AG04450 (cell line): ENCODE measurements around the gene DNAH5. TPM values are rescaled to one million over a fixed set of nuclear protein-coding genes. Genes with fewer than 3 reads are reported as not detected.

Experiments
- CTCF ChIA-PET: fragments of 300-600, 350-600 bp; formaldehyde crosslinking; extraction: SDS; loops from one replicate; lab custom pipeline; 2022; ENCODE audit warnings: antibody characterized with exemption, inconsistent platforms; lab: Charles Lee
- POLR2A ChIA-PET: fragments of 350-600 bp; formaldehyde crosslinking; extraction: SDS; loops from one replicate; lab custom pipeline; 2021; ENCODE audit warnings: antibody characterized with exemption, inconsistent platforms; lab: Yijun Ruan, JAX
- DNase-seq: peaks from one replicate; pipeline ENCODE4 v3.0.0-alpha.2; 2011; ENCODE audit warnings: low read depth, low spot score
- H3K27ac ChIP-seq: one replicate; pipeline ENCODE4 v1.5.1; 2012; ENCODE audit warnings: low read depth, low read length, control low read depth
- H3K27me3 ChIP-seq: one replicate; pipeline ENCODE4 v1.6.0; 2012; ENCODE audit warnings: low read length; ENCODE audit not compliant: control insufficient read depth, insufficient read depth
- H3K4me3 ChIP-seq: 2 replicates; pipeline ENCODE4 v1.5.1; 2011; ENCODE audit warnings: mild to moderate bottlenecking, low read depth, low read length, control low read depth
- H3K9me3 ChIP-seq: 2 replicates; pipeline ENCODE4 v1.5.1; 2012; ENCODE audit warnings: low read length; ENCODE audit not compliant: control insufficient read depth, insufficient read depth
- polyA plus RNA-seq: library from polyadenylated mRNA; depleted of rRNA; stranded (reverse); fragments of >200 nt; gene quantifications from 2 replicates; pipeline ENCODE4 v1.2.3, GENCODE V29; 2011
- TF ChIP-seq, protein P1 (sequence below): IDR thresholded peaks from 2 replicates; pipeline ENCODE4 v1.5.1; 2011; ENCODE audit warnings: low read depth, low read length, control low read depth, inconsistent platforms

DNAH5 gene
- polyA plus RNA-seq, 1 experiment: 12.4 TPM

DNA sequence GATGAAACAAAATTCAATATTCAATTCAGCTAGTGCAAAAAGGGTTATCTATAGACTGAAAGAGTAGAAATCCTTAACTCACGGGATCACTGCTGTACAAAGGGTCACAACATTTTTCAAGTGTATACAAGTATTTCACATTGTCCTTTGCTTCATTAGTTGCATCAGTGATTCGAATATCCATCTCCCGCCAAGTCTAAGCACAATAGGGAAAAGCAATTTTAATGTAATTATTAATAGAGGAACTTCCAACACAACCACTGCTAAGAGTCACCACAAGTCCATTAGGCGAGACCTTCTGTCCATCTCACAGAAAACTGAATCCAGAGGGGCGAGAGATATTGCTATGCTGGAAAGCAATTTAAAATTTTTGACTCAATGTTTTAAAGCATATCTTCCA is 27.4 kb downstream of the DNAH5 start:
- H3K4me3 ChIP-seq: no peak overlapping the region
- H3K27me3 ChIP-seq: no peaks in the 10 kb centered on the region
- POLR2A ChIA-PET: no interaction called here
- no peak overlapping the region for H3K27ac ChIP-seq
- no peak for DNase-seq
- CTCF ChIA-PET: no interaction called here
- TF ChIP-seq, protein P1, sequence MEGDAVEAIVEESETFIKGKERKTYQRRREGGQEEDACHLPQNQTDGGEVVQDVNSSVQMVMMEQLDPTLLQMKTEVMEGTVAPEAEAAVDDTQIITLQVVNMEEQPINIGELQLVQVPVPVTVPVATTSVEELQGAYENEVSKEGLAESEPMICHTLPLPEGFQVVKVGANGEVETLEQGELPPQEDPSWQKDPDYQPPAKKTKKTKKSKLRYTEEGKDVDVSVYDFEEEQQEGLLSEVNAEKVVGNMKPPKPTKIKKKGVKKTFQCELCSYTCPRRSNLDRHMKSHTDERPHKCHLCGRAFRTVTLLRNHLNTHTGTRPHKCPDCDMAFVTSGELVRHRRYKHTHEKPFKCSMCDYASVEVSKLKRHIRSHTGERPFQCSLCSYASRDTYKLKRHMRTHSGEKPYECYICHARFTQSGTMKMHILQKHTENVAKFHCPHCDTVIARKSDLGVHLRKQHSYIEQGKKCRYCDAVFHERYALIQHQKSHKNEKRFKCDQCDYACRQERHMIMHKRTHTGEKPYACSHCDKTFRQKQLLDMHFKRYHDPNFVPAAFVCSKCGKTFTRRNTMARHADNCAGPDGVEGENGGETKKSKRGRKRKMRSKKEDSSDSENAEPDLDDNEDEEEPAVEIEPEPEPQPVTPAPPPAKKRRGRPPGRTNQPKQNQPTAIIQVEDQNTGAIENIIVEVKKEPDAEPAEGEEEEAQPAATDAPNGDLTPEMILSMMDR: no peak
- H3K9me3 ChIP-seq: no peaks in the 10 kb centered on the region

DNA sequence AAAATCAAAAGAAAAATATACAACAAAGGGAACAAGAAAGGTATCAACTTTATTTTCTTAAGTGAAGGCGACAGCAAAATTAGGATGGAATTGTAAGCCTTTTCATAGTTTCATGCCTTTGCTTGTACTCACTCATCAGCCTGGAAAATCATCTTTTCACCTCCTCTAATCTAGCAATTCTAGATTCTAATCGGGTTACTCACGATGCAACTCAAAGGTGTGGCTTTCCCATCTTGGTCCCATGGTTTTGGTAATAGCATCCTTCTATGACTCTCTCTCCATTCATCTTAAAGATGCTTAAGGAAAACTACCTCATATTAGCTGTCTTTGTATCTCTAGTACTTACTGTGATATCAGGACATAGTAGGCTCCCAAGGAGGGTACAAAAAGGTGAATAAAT is 30.5 kb downstream of the DNAH5 start:
- ChIA-PET CTCF (no interaction called here), POLR2A (no interaction called here)
- no peaks in the 10 kb centered on the region for H3K9me3 ChIP-seq
- H3K27me3 ChIP-seq: no peaks in the 10 kb centered on the region
- no peak overlapping the region for H3K27ac ChIP-seq
- no peak overlapping the region for H3K4me3 ChIP-seq
- TF ChIP-seq, protein P1: no peak
- DNase-seq: no peak

DNA sequence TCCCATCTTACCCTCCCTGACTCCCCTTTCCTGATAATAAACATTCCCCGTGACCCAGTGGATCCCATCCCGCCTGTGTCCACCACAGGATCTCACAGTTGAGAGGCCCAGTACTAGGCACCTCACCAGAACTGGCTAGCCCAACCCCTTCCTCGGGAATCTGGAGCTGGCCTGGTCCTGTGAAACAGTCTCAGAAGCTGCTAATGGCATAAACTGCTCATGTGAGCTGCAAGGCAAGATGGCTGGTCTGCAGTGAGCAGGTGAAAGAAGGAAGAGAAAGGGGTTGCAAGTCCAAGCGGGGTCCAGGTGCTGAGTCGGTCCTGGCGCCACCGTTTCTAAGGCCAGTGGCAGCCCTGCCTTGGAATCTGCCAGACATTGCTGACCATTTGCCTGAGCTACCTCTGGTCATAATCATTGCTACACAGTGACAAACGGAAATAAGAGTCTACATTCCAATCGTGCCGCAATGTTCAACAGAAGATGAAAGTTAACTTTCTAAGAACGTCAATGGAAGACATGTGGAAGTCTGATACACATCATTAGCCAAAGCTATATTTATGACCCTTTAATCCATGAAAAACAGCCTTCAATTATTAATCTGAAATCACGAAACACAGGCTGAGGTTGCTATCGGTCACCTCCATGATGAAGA is 33.7 kb downstream of the DNAH5 start:
- ChIA-PET CTCF (no interaction called here), POLR2A (no interaction called here)
- Histone ChIP-seq H3K4me3 (no peak overlapping the region), H3K9me3 (no peaks in the 10 kb centered on the region), H3K27ac (no peak overlapping the region), H3K27me3 (no peaks in the 10 kb centered on the region)
- TF ChIP-seq, protein P1: no peak
- DNase-seq: no peak

DNA sequence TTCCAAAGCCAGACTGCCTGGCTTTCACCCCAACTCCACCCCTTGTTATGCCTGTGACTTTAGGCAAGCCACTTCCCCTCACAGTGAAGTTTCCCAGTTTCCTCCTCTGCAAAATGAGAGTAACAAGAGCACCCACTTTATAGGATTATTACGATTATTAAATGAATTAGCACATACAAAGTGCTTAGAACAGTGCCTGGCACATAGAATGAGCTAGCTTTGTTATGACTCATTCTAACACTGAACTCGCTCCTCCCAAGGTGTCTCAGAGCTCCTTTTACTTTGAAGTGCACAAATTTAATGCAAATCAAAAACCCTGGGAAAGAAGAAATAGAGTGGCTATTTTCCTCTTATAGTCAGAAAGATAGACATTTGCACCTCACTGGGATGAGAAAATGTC is 34.3 kb downstream of the DNAH5 start:
- no peak overlapping the region for H3K27ac ChIP-seq
- H3K27me3 ChIP-seq: no peaks in the 10 kb centered on the region
- H3K4me3 ChIP-seq: no peak overlapping the region
- ChIA-PET CTCF (interaction anchor here (0.8 kb wide), 1 partner anchor 10 kb away, joined by 3 read pairs; no protein-coding TSS in a partner anchor), POLR2A (no interaction called here)
- TF ChIP-seq, protein P1: no peak
- no peak for DNase-seq
- no peaks in the 10 kb centered on the region for H3K9me3 ChIP-seq

DNA sequence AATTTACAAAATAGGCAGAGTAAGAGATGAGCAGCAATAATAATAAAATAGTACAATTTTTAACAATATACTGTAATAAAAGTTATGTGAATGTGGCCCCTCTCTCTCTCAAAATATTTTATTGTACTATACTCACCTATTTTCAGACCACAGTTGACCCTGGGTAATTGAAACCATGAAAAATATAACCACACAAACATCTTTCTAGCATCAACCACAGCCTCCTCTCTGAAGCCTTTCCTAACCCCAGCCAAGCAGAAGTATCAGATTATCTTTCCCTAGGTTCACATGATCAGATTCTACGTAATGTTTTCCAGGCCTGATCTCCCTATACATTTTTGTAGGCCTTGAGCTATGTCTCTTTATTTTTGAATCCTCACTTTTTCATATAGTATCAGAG is 35.2 kb downstream of the DNAH5 start:
- no peak overlapping the region for H3K27ac ChIP-seq
- TF ChIP-seq, protein P1: no peak
- CTCF ChIA-PET: interaction anchor here (0.8 kb wide), 1 partner anchor 9 kb away, joined by 3 read pairs; no protein-coding TSS in a partner anchor
- DNase-seq: no peak
- H3K9me3 ChIP-seq: no peaks in the 10 kb centered on the region
- H3K4me3 ChIP-seq: no peak overlapping the region
- POLR2A ChIA-PET: no interaction called here
- no peaks in the 10 kb centered on the region for H3K27me3 ChIP-seq
